ENCODE data around the gene WRAP73. TPM values are rescaled to one million over a fixed set of nuclear protein-coding genes. Genes with fewer than 3 reads are reported as not detected.

WRAP73 gene, protein sequence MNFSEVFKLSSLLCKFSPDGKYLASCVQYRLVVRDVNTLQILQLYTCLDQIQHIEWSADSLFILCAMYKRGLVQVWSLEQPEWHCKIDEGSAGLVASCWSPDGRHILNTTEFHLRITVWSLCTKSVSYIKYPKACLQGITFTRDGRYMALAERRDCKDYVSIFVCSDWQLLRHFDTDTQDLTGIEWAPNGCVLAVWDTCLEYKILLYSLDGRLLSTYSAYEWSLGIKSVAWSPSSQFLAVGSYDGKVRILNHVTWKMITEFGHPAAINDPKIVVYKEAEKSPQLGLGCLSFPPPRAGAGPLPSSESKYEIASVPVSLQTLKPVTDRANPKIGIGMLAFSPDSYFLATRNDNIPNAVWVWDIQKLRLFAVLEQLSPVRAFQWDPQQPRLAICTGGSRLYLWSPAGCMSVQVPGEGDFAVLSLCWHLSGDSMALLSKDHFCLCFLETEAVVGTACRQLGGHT
- polyA plus RNA-seq (ENCODE audit: insufficient read length): 16.1 TPM

DNA sequence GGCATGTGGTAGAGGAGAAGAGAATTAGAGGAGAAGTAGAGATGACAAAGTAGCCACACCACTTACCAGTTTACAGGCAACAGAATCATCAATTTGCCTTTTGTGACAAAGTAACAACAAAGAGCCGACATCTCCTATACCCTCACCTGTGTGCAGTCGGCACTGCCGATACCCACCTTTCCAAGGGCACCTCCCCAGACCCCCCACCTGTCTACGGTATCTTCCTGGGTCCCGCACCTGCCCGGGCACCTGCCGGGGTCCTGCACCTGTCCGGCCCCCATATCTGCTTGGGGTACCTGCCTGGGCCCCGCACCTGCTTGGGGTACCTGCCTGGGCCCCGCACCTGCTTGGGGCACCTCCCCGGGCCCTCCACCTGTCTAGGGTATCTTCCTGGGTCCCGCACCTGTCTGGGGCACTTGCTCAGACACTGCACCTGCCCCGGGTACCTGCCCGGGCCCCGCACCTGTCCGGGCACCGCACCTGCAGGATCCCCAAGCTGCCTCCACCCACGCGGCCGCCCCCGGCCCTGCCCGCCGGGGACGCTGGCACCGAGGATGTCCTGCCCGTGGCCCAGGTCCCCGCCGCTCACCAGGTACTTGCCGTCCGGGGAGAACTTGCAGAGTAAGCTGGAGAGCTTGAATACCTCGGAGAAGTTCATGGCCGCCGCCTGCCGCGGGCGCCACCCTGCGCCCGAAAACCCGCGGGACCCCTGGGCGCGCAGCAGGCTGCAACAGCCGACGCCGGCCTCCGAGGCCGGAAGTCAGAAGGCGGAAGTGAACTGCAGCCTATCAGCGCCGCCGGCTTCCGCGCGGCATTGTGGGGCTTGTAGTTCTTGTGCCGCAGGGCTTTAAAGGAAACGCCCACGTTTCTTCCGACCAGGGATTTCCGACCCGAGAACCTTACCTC lies at the start of gene WRAP73:
WRAP73 (minus strand) TSS at position 762 of the 906 bp plus-strand sequence; CDS start at position 658, 104 bp downstream.
- peak; percentile 91 for DNase-seq

DNA sequence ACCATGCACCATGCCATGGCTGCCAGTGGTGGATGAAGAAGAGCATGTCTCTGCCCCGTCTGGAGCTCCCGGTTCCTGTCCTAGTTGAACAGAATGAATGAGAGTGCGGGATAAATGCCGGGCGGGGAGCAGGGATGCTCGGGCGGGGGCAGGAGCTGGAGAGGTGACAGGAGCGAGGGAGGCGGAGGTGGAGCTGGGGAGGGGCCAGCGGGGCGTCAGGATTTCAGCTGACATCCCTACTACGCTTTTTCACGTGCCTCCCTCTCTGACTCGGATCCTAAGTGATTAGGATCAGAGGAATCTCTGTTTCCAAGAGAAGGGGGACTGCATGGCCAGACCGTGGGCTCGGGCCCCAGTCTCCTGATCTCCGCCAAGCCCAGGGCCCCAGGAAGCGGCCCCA lies 49.7 kb upstream of the WRAP73 start:
- DNase-seq: no peak

DNA sequence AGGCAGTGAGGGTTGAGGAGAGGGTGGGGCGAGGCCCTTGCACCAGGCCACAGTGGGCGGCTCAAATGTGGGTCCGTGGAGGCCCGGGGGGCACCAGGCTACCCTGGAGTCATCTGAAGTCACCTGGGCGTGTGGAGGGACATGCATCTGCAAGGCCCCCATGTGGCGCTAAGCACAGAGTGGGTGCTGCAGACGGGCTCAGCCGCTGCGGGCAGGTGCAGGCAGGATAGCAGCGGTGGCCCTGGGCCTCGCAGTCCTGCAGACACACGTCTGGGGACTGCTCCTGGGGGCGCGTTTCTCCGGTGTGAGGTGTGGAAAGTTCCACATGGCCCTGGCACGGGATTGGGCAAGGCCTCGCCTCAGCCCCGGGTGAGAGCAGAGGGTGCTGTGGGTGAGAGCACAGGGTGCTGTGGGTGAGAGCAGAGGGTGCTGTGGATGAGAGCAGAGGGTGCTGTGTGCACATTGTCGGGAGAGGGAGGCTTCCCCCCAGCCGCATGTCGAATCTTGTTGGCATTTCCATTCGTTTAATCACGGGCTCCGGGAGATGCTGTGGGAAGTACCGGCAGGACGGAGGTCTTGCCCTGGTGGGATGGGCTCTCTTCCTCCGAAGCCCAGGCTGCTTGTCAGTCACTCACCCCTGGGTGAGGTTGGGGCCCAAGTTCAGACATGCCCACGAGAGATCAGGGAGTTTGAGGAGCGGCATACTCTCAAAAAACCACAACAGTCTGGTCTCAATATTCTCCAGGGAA lies 48.9 kb upstream of the WRAP73 start:
- no peak for DNase-seq

DNA sequence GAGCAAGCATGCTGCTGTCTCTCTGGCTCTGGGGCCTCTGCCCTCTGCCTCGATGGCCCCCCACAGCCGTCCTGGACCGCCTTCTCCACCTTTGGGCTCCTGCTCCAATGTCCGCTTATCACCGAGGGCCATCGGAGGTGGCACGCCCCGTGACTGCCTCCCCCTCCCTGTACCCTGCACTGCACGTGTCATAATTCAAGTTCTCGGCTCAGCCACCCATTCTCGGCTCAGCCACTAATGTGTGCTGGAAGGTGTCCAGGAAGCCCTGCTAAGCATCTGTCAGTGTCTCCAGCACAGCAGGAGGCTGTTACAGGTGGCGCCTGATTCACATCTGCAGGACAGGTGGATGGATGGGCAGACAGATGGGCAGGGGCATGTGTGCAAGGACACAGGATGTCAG lies 47.9 kb upstream of the WRAP73 start:
- no peak for DNase-seq

DNA sequence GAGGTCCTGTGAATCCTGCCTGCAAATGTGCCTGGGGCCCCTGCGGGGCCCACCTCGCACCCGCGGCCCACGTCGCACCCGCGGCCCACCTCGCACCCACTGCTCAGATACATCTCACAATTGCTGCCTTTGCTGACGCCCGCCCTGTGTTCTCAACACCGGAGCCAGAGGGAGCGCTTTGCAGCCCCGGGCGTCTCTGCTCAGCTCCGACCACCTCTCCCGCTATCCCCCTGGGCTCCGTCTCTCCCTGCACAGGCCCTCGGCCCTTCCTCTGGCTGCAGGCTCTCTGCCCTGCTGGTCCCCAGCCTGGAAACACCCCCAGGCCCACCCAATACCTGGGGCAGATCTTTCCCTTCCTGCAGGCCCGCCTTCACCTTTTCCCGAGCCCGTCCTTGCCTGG lies 47.2 kb upstream of the WRAP73 start:
- DNase-seq: no peak

DNA sequence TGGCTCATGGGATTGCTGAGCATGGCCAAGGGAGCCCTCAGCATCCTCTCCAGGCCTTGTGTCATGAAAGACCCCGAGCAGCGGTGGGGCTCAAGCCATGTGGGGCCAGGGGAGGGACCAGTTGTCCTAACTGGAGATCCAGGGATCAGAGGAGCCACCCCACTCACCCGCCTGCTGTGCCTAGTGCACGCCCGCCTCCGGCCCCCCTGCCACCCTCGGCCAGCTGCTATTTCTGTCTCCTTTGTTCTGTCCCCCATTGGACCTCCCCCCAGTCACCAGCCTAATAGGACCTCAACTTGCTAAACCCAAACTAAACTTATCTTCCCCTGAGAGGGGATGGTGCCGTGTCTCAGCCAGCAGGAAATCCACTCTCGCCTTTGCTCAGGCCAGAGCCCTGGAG lies 46.8 kb upstream of the WRAP73 start:
- no peak for DNase-seq

DNA sequence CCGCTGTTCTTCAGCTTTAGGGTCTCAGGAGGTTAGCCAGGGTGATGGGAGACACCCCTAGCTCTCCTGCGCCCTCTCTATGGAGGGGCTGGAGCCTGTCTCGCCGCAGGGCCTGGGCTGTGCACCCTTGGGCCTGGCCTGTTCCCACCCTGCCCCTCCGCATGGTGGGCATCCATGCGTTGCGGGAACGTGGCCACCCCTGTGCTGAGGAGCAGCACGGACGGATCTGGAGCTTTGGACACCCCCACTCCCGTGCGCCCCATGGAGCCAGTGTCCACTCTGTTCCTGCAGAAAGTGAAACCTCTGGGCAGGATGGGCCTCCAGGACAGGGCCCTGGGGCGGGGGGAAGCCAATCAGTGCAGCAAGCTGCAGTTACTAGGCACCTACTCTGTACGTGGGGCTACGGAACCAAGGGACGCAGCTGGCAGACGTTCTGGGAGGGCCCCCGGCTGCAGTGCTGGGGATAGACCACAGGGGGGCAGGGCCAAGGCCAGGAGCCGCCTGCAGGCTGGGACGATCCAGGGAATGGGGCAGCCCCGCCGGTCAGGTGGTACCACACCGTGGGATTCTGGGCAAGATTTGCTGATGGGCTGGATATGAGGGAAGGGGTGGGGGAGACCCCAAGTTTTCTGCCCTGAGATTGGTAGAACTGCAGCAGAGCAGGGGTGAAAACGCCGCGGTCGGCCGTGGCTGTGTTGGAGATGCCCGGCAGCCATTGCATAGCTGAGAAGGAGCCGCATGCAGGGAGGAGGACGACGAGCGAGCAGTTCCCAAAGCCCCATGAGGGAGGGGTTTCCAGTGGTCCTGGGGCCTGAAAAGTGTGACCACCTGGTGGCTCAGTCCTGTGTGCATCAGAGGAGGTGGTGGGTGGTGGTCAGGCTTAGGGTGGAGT lies 45.7 kb upstream of the WRAP73 start:
- no peak for DNase-seq

DNA sequence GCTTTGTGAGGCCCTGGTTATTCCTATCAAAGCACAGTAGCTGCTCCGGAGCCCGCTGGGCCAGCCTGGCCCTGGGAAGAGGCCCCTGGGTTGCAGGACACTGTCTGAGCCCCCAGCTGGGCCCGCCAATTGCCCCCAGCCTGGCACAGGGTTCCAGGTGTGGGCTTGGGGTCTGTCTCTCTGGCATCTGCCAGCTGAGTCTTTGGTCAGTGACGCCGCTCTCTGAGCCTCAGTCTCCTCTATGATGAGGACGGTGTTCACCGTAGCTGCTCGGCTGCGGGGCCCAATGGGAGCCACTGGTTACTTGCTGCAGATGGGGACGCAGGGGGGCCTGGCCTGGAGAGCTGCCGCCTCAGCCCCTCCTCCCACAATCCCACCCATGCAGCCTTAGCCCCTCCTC lies 43.4 kb upstream of the WRAP73 start:
- no peak for DNase-seq

DNA sequence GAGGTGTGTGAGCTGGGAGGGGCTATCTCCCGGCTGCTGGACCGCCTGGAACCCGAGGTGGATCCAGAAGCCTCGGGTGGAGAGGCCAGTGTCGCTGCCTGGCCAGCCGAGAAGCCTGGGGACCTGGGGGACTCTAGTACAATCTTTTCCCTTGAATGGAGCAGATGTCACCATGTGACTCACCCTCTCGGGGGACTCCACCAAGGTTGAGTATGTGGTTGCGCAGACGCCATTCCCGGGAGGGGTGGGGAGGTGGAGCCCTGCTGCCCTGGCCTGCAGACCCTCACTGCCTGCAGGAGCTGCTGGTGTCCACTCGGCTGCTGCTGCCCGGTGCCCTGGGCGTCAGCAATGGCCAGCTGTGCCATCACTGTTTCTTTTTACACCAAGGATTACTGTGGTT lies 42.7 kb upstream of the WRAP73 start:
- no peak for DNase-seq

DNA sequence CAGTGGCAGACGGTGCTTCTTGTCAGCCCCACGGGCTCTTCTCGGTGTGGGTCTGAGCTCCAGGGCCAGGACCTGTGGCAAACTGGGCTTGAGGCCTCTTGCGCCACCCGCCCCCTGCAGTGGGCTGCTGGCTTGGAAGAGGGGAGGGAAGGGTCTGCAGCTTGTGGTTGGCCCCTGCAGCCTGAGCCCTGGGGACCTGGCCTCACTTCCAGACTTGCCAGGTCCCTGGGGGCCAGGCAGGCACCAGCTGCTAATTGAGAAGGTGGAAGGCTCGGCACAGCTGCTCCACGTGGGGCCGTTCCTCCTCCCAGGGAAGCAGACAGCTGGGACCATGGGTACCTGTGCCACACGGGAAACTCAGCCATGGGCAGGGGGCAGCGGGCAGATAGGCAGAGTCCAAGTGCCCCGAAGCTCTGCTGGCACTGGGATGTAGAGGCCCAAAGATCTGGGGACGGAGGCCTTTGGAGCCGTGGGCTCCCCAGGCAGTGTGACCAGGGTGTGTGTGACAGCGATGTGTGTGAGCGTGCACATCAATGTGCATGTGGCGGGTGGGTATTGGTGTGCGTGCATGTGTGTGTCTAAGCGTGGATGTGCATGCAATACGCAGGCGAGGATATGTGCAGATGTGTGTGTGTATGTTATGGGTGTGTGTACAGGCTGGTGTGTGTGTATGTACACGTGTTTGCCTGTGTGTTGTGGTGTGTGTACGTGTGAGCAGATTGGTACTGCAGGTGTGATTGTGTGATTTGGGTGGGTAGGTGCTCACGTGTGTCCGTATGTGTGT lies 41.7 kb upstream of the WRAP73 start:
- no peak for DNase-seq

DNA sequence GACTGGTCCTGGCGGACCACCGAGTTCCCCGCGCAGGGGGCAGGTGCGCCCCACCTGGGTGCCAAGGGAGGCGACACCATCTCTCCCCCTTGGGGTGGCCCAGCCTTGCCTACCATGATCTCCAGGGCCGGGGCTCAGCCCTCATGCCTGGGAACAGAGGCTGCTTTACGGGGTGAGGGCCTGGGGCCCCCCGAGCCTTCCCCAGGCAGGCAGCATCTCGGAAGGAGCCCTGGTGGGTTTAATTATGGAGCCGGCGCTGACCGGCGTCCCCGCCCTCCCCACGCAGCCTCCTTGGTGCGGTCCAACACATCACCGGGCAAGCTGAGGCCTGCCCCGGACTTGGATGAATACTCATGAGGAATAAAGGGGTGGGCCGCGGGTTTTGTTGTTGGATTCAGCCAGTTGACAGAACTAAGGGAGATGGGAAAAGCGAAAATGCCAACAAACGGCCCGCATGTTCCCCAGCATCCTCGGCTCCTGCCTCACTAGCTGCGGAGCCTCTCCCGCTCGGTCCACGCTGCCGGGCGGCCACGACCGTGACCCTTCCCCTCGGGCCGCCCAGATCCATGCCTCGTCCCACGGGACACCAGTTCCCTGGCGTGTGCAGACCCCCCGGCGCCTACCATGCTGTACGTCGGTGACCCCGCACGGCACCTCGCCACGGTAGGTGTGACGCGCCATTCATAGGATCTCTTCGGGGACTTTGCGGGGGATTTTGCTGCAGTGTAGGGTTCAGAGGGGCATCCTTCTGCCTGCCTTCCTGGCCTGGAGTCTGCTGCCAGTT lies 40.6 kb upstream of the WRAP73 start:
- DNase-seq: no peak

DNA sequence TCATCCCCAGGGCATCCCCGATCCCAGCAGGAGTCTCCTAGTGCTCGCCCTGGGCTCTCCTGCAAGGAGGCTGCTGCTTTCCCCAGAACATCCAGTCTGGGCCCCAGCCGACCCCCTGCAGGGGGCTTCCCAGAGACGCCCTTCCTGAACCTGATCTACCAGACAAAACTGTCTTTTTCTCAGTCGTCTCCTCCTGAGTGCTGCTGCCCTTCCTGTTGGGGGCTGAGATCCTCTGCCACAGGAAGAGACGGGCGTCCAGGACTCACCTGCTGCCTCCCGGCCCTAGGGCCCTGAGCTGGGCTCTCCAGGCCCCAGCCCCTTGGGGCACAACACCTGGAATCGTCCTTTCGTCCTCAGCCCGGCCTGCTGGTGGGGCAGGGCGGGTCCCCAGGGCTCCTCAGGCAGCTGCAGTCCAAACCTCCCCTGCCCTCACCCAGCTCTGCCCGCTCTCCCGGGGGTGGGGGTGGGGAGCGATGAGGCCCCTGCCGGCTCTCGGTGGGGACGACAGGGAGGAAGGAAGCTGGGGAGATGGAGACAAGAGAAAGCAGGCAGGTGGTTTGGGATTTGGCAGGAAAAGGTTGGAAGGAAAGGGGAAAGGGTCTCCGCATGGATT lies 39.3 kb upstream of the WRAP73 start:
- DNase-seq: no peak

DNA sequence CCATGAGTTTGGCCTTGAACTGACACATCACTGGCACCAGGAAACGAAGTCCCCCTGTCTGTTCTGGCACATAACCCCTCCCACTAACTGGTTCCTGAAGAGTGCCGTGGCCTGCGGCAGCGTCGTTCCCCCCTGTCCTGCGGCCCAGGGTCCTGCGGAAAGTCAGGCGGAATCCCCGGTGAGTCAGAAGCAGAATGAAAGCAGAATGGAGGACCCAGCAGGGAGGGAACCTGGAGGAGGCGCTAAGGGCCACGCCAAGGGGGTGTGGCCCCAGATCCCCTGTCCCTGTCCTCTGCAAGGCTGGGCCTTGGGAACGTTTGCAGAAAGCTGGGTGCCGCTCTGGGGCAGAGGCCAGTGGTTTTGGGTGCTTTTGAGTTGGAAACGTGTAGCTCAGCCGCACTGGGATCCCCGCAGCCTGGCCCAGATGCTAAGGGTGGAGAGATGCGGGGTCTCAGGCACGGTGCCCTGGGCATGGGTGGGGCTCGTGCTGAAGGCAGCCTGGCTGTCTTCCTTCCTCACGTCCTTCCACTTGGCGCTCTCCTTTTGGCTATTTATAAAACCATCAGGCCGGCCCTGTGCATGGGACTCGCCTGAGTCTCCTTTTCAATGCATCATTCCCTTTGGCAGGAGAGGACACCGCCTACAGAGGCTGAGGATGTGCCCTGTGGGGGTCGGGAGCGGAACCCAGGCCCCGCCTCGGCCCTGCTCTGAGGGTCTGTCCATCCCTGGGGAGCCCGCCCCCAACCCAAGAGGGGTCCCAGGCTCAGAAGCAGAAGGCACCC lies 38.6 kb upstream of the WRAP73 start:
- no peak for DNase-seq

DNA sequence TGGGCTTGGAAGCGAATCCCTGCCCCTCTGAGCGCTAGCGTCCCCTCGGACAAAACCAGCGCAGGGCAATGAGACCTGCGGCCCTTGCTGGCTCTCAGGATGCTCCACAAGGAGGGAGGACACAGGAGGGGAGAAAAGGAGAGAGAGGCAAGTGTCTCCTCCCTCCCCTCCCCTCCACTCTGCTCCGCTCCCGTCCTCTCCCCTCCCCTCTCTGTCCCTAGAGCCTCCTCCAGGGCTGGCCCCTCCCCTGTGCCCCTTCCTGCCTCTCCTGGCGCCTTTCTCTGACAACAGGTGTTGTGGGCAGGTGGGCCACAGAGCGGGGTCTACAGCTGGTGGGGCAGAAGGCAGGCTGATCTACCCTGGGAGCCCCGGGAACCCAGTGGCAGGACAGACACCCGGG lies 37.6 kb upstream of the WRAP73 start:
- no peak for DNase-seq

DNA sequence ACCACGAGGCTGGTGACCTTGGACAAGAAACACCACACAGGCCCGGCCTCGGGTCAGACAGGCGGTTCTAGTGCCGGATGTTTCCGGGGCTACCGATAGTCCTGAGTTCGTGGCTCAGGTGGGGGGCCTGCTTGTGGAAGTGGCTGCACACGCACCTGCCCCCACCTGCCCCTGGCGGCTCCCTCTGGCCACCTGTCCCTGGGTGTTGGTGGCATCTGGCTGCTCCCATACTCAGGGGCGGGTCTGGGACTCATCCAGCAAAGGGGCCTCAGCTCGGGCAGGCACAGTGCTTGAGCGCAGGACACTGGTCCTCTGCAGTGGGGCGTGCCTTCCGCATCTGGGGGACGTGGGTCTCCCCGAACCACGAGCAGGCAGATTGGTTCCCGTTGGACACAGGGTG lies 36.0 kb upstream of the WRAP73 start:
- no peak for DNase-seq

DNA sequence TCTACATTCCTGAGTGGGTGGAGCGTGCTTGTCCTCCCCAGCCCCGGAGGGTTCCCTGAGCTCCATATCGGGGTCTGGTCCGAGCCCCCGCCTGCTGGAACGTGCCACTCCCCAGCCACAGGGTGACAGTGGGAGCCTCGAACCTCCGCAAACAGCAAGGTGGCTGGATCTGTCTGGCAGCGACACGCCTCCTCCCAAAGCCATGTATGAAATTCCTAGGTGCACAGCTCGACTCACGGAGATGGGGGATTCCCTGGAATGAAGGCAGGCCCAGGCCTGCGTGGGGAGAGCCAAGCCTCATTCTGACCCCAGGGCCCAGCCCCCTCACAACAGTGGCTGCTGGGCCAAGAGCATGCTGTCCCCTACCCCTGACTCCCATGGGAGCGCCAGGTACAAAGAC lies 35.3 kb upstream of the WRAP73 start:
- no peak for DNase-seq

DNA sequence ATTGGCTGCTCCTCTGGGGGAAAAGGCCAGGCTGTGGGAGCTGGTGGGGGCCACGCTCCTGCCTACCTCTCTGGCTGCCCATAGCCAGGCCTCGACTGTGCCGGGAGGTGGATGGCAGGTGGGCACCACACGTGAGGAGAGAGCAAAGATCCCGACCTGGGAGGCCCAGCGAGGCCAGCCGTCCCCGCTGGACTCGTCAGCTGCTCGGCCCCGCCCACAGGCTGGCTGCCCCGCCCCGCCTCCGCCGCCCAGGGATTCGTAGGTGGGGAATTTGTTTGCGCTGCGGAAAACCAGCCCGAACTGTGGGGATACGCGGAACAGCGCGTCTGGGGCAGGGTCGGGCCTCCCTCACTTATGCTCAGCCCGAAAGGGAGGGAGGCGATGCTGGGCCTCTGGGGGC lies 34.1 kb upstream of the WRAP73 start:
- DNase-seq: no peak

DNA sequence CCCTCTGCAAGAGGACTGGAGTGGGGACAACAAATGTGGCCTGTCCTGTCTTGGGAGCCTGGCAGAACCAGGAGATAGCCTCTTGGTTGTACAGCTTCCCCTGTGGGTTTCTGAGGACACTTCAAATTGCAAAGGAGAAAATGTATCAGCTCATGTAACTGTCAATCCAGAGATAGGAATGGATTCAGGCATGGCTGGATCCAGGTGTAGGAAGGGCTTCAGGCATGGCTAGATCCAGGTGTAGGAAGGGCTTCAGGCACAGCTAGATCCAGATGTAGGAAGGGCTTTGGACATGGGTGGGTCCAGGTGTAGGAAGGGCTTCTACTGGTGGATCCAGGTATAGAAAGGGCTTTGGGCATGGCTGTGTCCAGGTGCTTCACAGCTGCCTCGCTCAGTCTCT lies 33.3 kb upstream of the WRAP73 start:
- no peak for DNase-seq
